Thymus (tissue), 11 donors: ENCODE measurements around the gene TMEM175. TPM values are rescaled to one million over a fixed set of nuclear protein-coding genes. Genes with fewer than 3 reads are reported as not detected.

ENCODE experiments used
- DNase-seq, 9 donors: peaks; one replicate each; pipeline ENCODE4 v3.0.0-alpha.2; 2013; ENCODE audit warnings: low spot score in 9 of 9, low read depth in 6 of 9, missing footprints in 1 of 9
- H3K27ac ChIP-seq, 2 donors: one replicate each; pipeline ENCODE4 v1.5.1; 2013; ENCODE audit warnings: control low read depth in 1 of 2, low read depth in 1 of 2, low read length in 1 of 2, mild to moderate bottlenecking in 1 of 2, moderate library complexity in 1 of 2
- H3K27me3 ChIP-seq, 2 donors: one replicate each; pipeline ENCODE4 v1.5.1; 2013; ENCODE audit warnings: low read length in 1 of 2; ENCODE audit not compliant: control insufficient read depth in 2 of 2, insufficient read depth in 1 of 2
- H3K36me3 ChIP-seq, 2 donors: one replicate each; pipeline ENCODE4 v1.5.1; 2013; ENCODE audit warnings: low read length in 1 of 2, mild to moderate bottlenecking in 1 of 2, moderate library complexity in 1 of 2; ENCODE audit not compliant: control insufficient read depth in 2 of 2, insufficient read depth in 2 of 2
- H3K4me1 ChIP-seq, 2 donors: one replicate each; pipeline ENCODE4 v1.5.1; 2013; ENCODE audit warnings: low read length in 2 of 2; ENCODE audit not compliant: control insufficient read depth in 2 of 2, insufficient read depth in 2 of 2
- H3K4me3 ChIP-seq, 2 donors: one replicate each; pipeline ENCODE4 v1.5.1; 2013; ENCODE audit warnings: low read length in 2 of 2, control low read depth in 1 of 2, mild to moderate bottlenecking in 1 of 2
- H3K9me3 ChIP-seq, 2 donors: one replicate each; pipeline ENCODE4 v1.5.1; 2013; ENCODE audit warnings: low read length in 1 of 2, mild to moderate bottlenecking in 1 of 2; ENCODE audit not compliant: control insufficient read depth in 2 of 2, insufficient read depth in 1 of 2
- WGBS: extraction: QIAGEN DNeasy Blood & Tissue Kit; methylation state at CpG from one replicate; pipeline ENCODE4 v1.1.7; 2013; 5-methylcytosine and 5-hydroxymethylcytosine counted together
- polyA plus RNA-seq: library from polyadenylated mRNA; stranded (reverse); fragments of 200-250 nt; gene quantifications from one replicate; pipeline ENCODE4 v1.2.3, GENCODE V29; 2013
- total RNA-seq: library from RNA; stranded (reverse); fragments of 120-200 nt; gene quantifications from one replicate; pipeline ENCODE4 v1.2.4, GENCODE V29; 2013
- donor health status: healthy.

Gene TMEM175
- total and polyA plus RNA-seq, 2 donors: 10.9 to 87.1 TPM

- Histone ChIP-seq H3K27me3 (no peaks in the 10 kb centered on the region), H3K27ac (no peak overlapping the region), H3K4me3 (no peak overlapping the region), H3K36me3 (peaks cover 40 to 59% of the 10 kb centered on the region in 2 donors), H3K4me1 (peaks cover 12 to 13% of the 10 kb centered on the region in 2 donors), H3K9me3 (peaks cover 0 to 4% of the 10 kb centered on the region in 2 donors)
- no peak for DNase-seq
- 97% methylated on average over 23 of the region's 23 CpGs for WGBS
Measured at GRCh38 chr4:911221-911751, 21.0 kb upstream of the TMEM175 start.

DNA sequence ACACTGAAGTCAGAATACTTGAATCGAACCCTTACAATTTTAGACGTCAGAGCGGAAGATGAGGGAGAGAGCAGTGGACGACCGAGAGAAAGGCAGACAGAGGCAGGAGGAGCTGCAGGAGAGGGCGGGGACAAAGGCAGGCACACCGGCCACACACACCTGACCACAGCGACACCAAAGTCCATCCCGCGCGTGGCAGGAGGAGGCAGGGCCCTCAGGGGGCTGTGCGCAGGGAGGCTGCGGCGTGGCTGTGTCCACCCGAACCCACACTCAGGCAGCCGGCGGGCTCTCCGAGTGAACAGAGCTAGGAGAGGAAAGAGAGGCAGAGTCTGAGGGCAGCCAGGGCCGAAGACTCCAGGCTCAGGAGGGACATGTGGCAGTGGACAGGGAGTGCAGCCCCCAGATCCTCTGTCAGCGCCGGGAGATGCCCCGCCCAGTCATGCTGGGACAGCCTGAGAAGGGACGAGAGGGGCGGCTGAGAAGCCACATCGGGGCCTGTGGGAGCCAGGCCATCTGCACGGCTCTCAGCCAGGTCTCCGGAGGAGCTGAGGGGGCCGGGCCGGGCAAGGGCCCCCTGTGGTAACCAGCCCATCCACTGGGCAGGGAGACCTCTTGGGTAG, 20.3 kb upstream of the TMEM175 start:
- no peak for DNase-seq
- H3K4me3 ChIP-seq: no peak overlapping the region
- peaks cover 40 to 57% of the 10 kb centered on the region in 2 donors for H3K36me3 ChIP-seq
- WGBS: 96% methylated on average over 29 of the region's 29 CpGs
- H3K27me3 ChIP-seq: no peaks in the 10 kb centered on the region
- no peak overlapping the region for H3K27ac ChIP-seq
- no peaks in the 10 kb centered on the region for H3K9me3 ChIP-seq
- peaks cover 13% of the 10 kb centered on the region in 2 donors for H3K4me1 ChIP-seq

- Histone ChIP-seq H3K27ac (no peak overlapping the region), H3K4me1 (peaks cover 13% of the 10 kb centered on the region in 2 donors), H3K9me3 (peaks cover 0 to 2% of the 10 kb centered on the region in 2 donors), H3K27me3 (no peaks in the 10 kb centered on the region), H3K36me3 (peaks cover 38 to 50% of the 10 kb centered on the region in 2 donors), H3K4me3 (no peak overlapping the region)
- no peak for DNase-seq
- WGBS: 93% methylated on average over 19 of the region's 19 CpGs
Measured at GRCh38 chr4:912548-913279, 19.5 kb upstream of the TMEM175 start.

DNA sequence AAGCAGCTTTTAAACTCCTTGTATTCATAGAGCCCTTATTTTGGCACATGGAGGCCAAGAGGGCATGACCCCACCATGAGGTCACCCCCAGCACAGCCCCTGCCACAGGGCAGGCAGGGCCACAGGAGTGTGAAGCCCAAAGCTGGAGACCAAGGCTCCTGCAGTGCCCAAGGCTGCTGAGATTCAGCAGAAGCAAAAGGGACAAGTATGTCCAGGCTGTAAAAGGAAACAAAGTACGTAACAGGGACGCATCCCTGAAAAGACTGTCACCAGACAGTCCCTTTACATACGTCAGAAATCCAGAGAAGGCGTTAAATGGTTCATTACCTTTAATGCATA, 19.0 kb upstream of the TMEM175 start:
- no peak overlapping the region for H3K4me3 ChIP-seq
- H3K4me1 ChIP-seq: peaks cover 13% of the 10 kb centered on the region in 2 donors
- peaks cover 33 to 45% of the 10 kb centered on the region in 2 donors for H3K36me3 ChIP-seq
- H3K27me3 ChIP-seq: no peaks in the 10 kb centered on the region
- peaks cover 0 to 2% of the 10 kb centered on the region in 2 donors for H3K9me3 ChIP-seq
- H3K27ac ChIP-seq: no peak overlapping the region
- 98% methylated on average over 4 of the region's 4 CpGs for WGBS
- no peak for DNase-seq

DNA sequence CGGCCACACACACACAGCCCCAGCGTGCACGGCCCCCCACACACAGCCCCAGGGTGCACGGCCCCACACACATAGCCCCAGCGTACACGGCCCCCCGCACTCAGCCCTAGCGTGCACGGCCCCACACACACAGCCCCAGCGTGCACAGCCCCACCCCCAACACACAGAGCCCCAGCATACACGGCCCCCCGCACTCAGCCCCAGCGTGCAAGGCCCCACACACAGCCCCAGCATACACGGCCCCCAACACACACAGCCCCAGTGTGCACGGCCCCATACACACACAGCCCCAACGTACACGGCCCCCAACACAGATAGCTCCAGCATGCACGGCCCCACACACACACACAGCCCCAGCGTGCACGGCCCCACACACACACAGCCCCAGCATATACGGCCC, 17.7 kb upstream of the TMEM175 start:
- Histone ChIP-seq H3K4me1 (peaks cover 13% of the 10 kb centered on the region in 2 donors), H3K9me3 (peaks cover 0 to 8% of the 10 kb centered on the region in 2 donors), H3K4me3 (no peak overlapping the region), H3K36me3 (peaks cover 26 to 38% of the 10 kb centered on the region in 2 donors), H3K27me3 (no peaks in the 10 kb centered on the region), H3K27ac (no peak overlapping the region)
- DNase-seq: no peak
- 95% methylated on average over 21 of the region's 21 CpGs for WGBS

DNA sequence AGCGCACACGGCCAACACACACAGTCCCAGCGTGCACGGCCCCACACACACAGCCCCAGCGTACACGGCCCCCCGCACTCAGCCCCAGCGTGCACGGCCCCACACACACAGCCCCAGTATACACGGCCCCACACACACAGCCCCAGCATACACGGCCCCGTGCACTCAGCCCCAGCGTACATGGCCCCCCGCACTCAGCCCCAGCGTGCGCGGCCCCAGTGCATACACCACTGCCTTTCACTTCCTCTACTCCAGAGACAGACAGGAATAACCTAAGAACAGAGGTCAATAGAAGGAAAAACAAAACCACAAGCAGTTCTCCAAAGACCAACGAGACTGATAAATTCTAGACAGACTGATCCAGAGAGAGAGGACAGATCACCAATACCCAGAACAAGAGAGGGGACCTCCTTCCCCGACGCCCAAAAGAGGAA, 17.2 kb upstream of the TMEM175 start:
- 37% methylated on average over 20 of the region's 20 CpGs for WGBS
- Histone ChIP-seq H3K27me3 (no peaks in the 10 kb centered on the region), H3K27ac (peak overlapping the region in 1 of 2 donors; percentile 47), H3K4me3 (no peak overlapping the region), H3K4me1 (peaks cover 13% of the 10 kb centered on the region in 2 donors), H3K36me3 (peaks cover 21 to 33% of the 10 kb centered on the region in 2 donors), H3K9me3 (peaks cover 0 to 8% of the 10 kb centered on the region in 2 donors)
- DNase-seq: peak in 1 of 9 donors; percentile 24

GRCh38 chr4:915595-915994, 16.7 kb upstream of the TMEM175 start:
- peaks cover 0 to 8% of the 10 kb centered on the region in 2 donors for H3K9me3 ChIP-seq
- 7% methylated on average over 8 of the region's 8 CpGs for WGBS
- peaks cover 20 to 28% of the 10 kb centered on the region in 2 donors for H3K36me3 ChIP-seq
- H3K27me3 ChIP-seq: no peaks in the 10 kb centered on the region
- peak overlapping the region in 1 of 2 donors; percentile 47 for H3K27ac ChIP-seq
- H3K4me3 ChIP-seq: no peak overlapping the region
- peak in 2 of 9 donors; percentile 26 to 51 for DNase-seq
- H3K4me1 ChIP-seq: peaks cover 13% of the 10 kb centered on the region in 2 donors

DNA sequence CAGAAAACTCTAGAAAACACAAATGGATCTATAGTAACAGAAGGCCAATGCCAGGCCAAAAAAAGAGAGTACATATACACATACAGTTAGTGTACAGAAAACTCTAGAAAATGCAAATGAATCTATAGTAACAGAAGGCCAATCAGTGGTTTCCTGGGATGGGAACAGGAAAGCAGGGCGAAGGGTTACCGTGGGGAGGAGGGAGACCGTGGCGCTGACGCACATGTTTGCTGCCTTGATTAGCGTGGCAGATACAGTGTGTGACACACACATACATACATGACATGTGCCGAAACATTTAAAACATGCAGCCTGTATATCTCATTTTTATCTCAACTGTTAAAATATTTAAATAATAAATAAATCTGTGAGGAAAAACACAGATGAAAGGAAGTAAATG, 14.8 kb upstream of the TMEM175 start:
- 98% methylated on average over 7 of the region's 7 CpGs for WGBS
- Histone ChIP-seq H3K9me3 (peaks cover 0 to 8% of the 10 kb centered on the region in 2 donors), H3K4me3 (no peak overlapping the region), H3K36me3 (peaks cover 1 to 15% of the 10 kb centered on the region in 2 donors), H3K27me3 (no peaks in the 10 kb centered on the region), H3K27ac (no peak overlapping the region), H3K4me1 (peaks cover 15 to 16% of the 10 kb centered on the region in 2 donors)
- no peak for DNase-seq

GRCh38 chr4:917992-918391, 14.3 kb upstream of the TMEM175 start:
- Histone ChIP-seq H3K9me3 (peaks cover 0 to 8% of the 10 kb centered on the region in 2 donors), H3K27ac (no peak overlapping the region), H3K27me3 (no peaks in the 10 kb centered on the region), H3K4me3 (no peak overlapping the region), H3K4me1 (peaks cover 15 to 20% of the 10 kb centered on the region in 2 donors), H3K36me3 (peaks cover 0 to 10% of the 10 kb centered on the region in 2 donors)
- DNase-seq: no peak
- 99% methylated on average over 2 of the region's 2 CpGs for WGBS
